NCI-H2081 (cell line): ENCODE data around the gene CRCP.
A peak's percentile ranks its signal among the peaks of the same experiment; 100 is the strongest.
"Not testable (repeated sequence)": the region's sequence is repeated elsewhere in the genome, so short reads cannot be mapped to it uniquely, and the experiment has no call there.

ENCODE experiments used
- DNase-seq, 2 experiments: peaks; one replicate each; lab custom pipeline; 2025; lab: John Stamatoyannopoulos, UW

CRCP gene

GRCh38 chr7:66108410-66108809, 6.2 kb upstream of the CRCP start:
- not testable (repeated sequence) for DNase-seq

DNA sequence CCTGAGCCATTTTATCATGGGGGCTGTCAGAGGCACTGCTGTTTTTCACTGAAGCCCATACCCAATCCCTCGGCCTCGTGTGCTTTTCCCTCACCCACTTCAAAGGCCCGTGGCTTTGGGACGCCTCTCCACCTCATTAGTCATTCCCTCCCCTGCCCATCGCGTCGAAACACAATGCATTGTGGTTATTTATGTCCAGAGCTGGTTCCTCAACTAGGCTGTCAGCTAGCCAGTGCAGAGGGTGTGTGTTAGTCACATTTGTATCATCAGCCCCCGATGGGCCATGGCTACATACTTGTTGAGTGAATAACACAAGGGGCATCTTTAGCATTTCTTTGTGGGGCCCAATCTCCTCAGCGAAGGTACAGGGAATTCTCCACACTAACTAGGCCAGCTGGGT, 3.8 kb upstream of the CRCP start:
- no peak for DNase-seq

- DNase-seq = not testable (repeated sequence)
Measured at GRCh38 chr7:66116680-66117420, 2.2 kb downstream of the CRCP start.

DNA sequence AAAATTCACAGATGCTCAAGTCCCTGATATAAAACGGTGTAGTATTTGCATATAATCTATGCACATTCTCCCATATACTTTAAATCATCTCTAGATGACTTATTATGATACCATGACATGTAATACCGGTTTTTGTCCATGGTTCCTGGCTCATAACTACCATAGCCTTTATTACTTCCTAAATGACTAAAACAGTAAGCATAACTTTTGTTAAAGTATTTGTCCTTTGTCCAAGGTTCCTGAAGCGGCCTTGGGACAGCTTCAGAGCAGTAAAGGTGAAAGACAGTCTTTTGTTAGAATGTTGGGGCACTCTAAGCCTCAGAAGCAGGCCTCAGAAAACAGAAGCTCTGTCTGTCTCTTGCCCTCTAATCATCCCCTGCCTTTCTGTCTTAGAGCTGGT, 4.0 kb downstream of the CRCP start:
- no peak for DNase-seq

GRCh38 chr7:66119245-66119850, 4.7 kb downstream of the CRCP start:
- DNase-seq = no peak

DNA sequence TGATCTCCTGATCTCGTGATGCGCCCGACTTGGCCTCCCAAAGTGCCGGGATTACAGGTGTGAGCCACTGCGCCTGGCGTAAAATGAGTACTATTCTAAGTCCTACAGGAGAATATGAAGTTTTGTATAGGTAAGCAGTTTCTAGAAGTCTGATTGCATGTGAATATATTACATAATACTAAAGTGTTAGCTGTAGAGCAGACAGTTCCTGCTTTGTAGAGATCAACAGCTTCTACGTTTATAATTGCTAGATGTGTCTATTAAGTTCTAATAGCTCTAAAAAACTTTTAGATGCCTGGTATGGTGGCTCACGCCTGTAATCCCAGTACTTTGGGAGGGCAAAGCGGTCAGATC, 8.5 kb downstream of the CRCP start:
- no peak for DNase-seq

GRCh38 chr7:66124569-66124861, 9.9 kb downstream of the CRCP start:
- DNase-seq = not testable (repeated sequence)

GRCh38 chr7:66125052-66125694, 10.5 kb downstream of the CRCP start:
- no peak for DNase-seq

DNA sequence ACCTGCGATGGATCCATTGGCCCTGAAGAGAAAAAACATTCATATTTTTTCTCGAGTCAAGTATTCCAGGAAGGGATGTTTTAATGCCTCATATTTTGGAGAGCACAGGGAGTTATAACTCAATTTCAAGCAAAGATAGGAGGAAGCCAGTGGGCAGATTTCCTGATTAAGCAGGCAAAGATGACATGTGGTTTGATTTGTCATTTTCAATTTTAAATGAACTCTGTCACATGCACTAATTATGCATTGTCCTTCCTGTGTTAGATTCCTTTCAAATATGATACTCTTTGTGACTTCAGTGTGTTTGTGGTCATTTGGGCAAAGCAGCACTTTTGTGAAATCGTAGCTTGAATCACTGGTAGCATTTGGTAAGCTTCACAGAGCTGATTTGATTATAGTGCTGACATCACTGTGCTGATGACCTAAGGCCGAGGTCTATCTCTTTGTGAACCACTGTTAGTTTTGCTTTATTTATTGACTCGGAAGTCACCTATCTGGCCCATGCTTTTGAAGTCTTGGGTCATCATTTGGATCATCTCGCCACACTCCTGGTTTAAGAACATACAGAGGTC, 11.2 kb downstream of the CRCP start:
- not testable (repeated sequence) for DNase-seq

GRCh38 chr7:66127172-66127571, 12.5 kb downstream of the CRCP start:
- not testable (repeated sequence) for DNase-seq

DNA sequence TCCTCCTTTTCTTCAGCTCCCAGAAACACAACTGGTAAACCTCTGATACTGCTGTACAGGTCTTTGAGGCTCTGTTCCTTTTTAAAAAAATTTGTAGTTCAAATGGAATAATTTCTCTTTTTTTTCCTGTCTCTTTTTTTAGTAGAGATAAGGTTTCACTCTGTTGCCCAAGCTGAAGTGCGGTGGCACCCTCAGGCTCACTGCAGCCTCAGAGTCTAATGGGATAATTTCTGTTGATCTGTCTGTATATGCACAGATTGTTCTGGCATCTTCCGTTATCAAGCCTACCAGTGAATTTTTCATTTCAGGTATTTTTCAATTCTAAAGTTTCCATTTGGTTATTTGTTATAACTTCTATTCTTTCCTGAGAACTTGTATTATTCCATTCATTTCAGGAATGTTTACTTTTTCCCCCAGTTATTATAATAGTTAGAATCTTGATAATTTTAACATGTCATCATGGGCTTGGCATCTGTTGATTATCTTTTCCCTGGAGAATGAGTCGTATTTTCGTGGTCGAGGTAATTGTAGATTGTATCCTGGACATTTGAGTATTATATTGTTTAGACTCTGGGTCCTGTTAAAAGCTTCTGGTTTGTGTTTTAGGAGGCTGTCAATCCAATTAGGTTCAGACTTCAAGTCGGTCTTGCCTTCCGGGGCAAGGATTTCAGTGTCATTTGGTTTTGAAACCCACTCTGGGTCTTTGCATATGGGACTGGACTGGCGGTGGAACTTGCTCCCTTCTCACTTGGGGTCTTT, 24.5 kb downstream of the CRCP start:
- no peak for DNase-seq

- DNase-seq = peak in 1 of 2 experiments; percentile 30
Measured at GRCh38 chr7:66140924-66141323, 26.3 kb downstream of the CRCP start.

DNA sequence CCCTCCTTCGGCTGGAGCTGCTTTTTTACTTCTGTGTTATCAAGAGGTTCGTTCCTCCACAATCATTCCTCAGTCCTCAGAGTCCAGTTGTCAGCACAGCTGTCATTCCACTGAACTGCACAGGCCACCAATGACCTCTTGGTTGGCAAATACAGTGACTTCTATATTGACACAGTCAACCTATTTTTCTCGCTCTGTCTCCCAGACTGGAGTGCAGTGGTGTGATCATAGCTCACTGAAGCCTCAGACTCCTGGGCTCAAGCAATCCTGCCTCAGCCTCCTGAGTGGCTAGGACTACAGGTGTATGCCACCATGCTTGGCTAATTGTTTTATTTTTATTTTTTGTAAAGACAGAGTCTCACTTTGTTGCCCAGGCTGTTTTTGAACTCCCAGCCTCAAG, 27.7 kb downstream of the CRCP start:
- DNase-seq = no peak

- DNase-seq = no peak
Measured at GRCh38 chr7:66142996-66143395, 28.3 kb downstream of the CRCP start.

GRCh38 chr7:66143876-66144332, 29.3 kb downstream of the CRCP start:
- no peak for DNase-seq

GRCh38 chr7:66145400-66146104, 30.9 kb downstream of the CRCP start:
- DNase-seq = no peak

DNA sequence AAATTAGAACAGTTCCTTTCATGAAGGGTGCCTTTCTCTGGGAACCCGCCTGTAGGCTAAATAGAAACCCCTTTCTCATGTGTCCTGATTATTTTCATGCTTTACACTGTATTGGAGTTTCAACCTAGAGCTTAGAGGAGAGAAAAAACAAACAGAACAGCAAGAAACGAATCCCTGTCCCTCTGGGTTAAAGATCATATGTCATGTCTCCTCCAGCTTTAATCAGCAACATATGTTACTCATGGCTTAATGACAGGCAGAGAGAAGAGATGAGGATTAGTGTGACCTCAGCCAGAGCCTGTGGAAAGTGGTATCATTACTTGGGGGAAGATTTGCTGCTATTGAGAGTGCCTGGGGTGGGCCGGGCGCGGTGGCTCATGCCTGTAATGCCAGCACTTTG, 32.1 kb downstream of the CRCP start:
- DNase-seq = no peak

DNA sequence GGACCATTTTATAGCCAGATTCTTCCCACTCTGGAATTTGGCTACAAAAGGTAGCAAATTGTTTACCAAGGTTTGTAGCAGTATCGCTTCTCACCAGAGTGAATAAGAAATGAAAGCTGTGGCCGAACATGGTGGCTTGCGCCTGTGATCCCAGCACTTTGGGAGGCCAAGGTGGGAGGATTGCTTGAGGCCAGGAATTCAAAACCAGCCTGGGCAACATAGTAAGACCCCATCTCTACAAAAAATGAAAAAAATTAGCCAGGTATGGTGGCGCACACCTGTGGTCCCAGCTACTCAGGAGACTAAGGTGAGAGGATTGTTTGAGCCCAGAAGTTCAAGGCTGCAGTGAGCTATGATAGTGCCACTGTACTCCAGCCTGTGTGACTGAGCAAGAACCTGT, 33.0 kb downstream of the CRCP start:
- DNase-seq = not testable (repeated sequence)

GRCh38 chr7:66150471-66150870, 35.8 kb downstream of the CRCP start:
- DNase-seq = no peak

GRCh38 chr7:66152371-66153191, 37.9 kb downstream of the CRCP start:
- peak in 1 of 2 experiments; percentile 31 for DNase-seq

- DNase-seq = no peak
Measured at GRCh38 chr7:66153691-66154090, 39.0 kb downstream of the CRCP start.
